NCI-H1436 treated with DMSO at 0.1 percent for 48 hours (cell line): ENCODE measurements around the gene KIF20B.
"Not testable (repeated sequence)": the region's sequence is repeated elsewhere in the genome, so short reads cannot be mapped to it uniquely, and the experiment has no call there.

ENCODE experiments used
- DNase-seq: peaks from one replicate; lab custom pipeline; 2025; lab: John Stamatoyannopoulos, UW

Gene KIF20B

GRCh38 chr10:89692416-89692815 lies 9.0 kb upstream of the KIF20B start:
- DNase-seq: no peak

GRCh38 chr10:89693176-89693575 lies 8.2 kb upstream of the KIF20B start:
- DNase-seq: no peak

GRCh38 chr10:89695307-89695706 lies 6.1 kb upstream of the KIF20B start:
- no peak for DNase-seq

- DNase-seq: no peak
These were observed 3.4 kb upstream of the KIF20B start for GRCh38 chr10:89697946-89698345.

- no peak for DNase-seq
These were observed 1.8 kb upstream of the KIF20B start for GRCh38 chr10:89699581-89700064.

- no peak for DNase-seq
These were observed 508 bp upstream of the KIF20B start for GRCh38 chr10:89700923-89701241.

GRCh38 chr10:89702121-89702480 lies 711 bp downstream of the KIF20B start:
- DNase-seq: no peak

GRCh38 chr10:89705466-89705865 lies 4.1 kb downstream of the KIF20B start:
- no peak for DNase-seq

GRCh38 chr10:89706011-89706410 lies 4.6 kb downstream of the KIF20B start:
- DNase-seq: no peak

- DNase-seq: no peak
These were observed 6.0 kb downstream of the KIF20B start for GRCh38 chr10:89707372-89707771.

GRCh38 chr10:89710753-89711152 lies 9.4 kb downstream of the KIF20B start:
- DNase-seq: no peak

GRCh38 chr10:89734616-89735015 lies 33.2 kb downstream of the KIF20B start:
- DNase-seq: no peak

- no peak for DNase-seq
These were observed 37.3 kb downstream of the KIF20B start for GRCh38 chr10:89738551-89739209.

GRCh38 chr10:89741126-89741762 lies 39.9 kb downstream of the KIF20B start:
- DNase-seq: no peak

- DNase-seq: no peak
These were observed 42.6 kb downstream of the KIF20B start for GRCh38 chr10:89744026-89744425.

- DNase-seq: no peak
These were observed 44.5 kb downstream of the KIF20B start for GRCh38 chr10:89745903-89746302.

GRCh38 chr10:89750441-89750840 lies 49.1 kb downstream of the KIF20B start:
- no peak for DNase-seq

GRCh38 chr10:89755374-89755773 lies 54.0 kb downstream of the KIF20B start:
- DNase-seq: no peak

GRCh38 chr10:89759531-89759930 lies 58.1 kb downstream of the KIF20B start:
- no peak for DNase-seq

GRCh38 chr10:89763671-89764070 lies 62.3 kb downstream of the KIF20B start:
- not testable (repeated sequence) for DNase-seq

GRCh38 chr10:89771684-89772083 lies 70.3 kb downstream of the KIF20B start:
- DNase-seq: no peak

GRCh38 chr10:89773081-89773480 lies 71.7 kb downstream of the KIF20B start:
- DNase-seq: no peak

GRCh38 chr10:89776665-89777064 lies 75.3 kb downstream of the KIF20B start:
- DNase-seq: no peak

- DNase-seq: no peak
These were observed 81.1 kb downstream of the KIF20B start for GRCh38 chr10:89782470-89782869.
